ENCODE data around the gene COPG2.
"Not testable (repeated sequence)": the region's sequence is repeated elsewhere in the genome, so short reads cannot be mapped to it uniquely, and the experiment has no call there.

Gene COPG2

DNA sequence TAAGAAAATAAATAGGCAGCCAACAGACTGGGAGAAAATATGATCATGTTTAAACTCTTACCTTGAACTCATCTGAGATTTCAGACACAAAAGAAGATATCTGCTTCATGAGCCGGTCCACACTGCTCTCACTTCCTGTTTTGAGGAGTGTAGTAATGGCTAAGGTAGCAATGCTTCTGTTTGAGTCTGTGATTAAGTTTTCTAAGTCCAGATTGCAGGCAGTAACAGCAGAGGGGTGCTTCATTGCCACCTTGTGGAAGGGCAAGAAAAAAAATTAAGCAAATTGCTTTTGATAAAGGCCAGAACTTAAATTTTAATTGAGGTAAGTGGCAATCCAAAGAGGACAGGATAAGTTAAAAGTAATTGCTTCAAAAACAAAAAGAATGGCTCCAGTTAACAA is 107.6 kb downstream of the COPG2 start:
- no peak for DNase-seq

GRCh38 chr7:130559184-130559583 is 109.4 kb downstream of the COPG2 start:
- DNase-seq: no peak

- no peak for DNase-seq
Observed at GRCh38 chr7:130554481-130554880, 114.1 kb downstream of the COPG2 start.

GRCh38 chr7:130553398-130554029 is 115.0 kb downstream of the COPG2 start:
- DNase-seq: no peak

DNA sequence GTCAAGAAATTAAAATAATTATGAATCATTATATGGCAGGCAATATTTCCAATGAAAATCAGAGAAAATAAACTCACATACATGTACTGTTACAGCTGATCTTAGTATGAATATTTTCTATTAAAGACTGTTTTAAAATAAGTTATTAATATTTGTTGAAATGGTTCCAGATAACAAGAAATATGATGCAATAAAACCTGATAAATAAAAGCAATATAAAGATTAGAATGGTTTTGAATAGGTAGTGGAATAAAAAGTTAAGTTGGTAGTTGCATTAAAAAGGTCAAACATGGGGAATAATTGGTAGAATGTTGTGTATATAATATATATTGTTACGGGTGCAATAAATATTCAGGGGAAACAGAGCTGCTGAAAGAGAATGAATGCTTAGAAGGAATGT is 124.2 kb downstream of the COPG2 start:
- DNase-seq: no peak

- DNase-seq: no peak
Observed at GRCh38 chr7:130543487-130544010, 125.0 kb downstream of the COPG2 start.

DNA sequence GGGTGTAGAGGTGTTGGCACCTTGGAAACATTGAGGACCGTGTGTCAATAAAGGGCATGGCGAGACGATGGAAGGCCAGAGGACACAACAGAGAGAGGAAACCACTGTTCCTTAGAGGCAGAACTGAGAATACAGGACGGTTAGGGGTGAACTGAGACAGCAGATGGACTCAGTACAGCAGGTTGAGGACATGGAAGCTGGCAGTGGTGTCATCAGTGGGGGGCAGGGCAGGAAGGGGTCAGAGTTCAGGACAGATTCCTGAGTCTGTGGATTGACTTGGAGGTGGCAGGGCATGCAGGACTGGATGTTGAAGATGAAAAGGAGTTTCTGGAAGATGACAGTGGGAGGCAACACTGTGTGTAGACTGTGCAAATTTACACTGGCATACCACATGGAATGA is 126.3 kb downstream of the COPG2 start:
- DNase-seq: not testable (repeated sequence)

DNA sequence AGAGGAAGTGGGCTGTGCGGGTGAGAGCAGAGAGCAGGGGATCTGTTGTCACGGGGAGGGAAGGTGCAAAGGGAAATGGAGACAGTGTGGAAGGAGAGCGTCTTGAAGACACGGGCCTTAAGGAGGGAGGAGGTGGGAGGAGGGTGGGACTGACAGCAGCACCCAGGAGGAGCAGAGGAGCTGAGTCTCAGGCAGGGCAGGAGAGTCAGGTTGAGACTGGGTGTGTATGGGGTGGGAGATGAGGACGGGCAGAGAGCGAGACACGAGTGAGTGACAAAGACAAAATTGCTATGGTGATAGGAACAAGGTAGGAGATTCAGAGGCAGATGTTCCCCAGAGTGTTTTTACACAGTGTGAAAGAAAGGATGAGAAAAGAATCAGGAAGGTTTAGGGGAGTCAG is 127.3 kb downstream of the COPG2 start:
- DNase-seq: not testable (repeated sequence)

GRCh38 chr7:130537894-130538293 is 130.7 kb downstream of the COPG2 start:
- not testable (repeated sequence) for DNase-seq

DNA sequence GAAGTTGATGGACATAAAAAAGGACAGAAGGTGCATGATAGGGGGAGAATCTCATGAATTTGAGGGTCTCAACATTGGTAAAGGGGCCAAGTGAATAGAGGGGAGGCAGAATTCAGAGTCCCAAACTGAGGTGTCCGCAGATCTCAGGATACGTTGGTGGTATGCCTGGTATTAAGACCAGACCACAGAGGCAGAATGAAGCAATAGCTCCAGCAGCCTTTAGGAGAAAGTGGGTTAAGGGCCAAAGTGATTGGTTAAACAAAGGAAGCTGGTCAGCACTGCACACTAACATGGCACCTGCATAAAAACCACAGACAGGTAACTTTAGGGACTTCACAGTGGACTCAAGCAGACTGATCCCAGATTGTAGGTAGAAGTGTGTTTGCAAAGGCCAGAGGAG is 139.1 kb downstream of the COPG2 start:
- no peak for DNase-seq

GRCh38 chr7:130527752-130528355 is 140.7 kb downstream of the COPG2 start:
- not testable (repeated sequence) for DNase-seq

GRCh38 chr7:130524628-130525027 is 143.9 kb downstream of the COPG2 start:
- no peak for DNase-seq

GRCh38 chr7:130523519-130524125 is 144.9 kb downstream of the COPG2 start:
- DNase-seq: not testable (repeated sequence)

- no peak for DNase-seq
Observed at GRCh38 chr7:130521258-130521951, 147.1 kb downstream of the COPG2 start.

GRCh38 chr7:130515315-130516040 is 153.1 kb downstream of the COPG2 start:
- DNase-seq: no peak

GRCh38 chr7:130513447-130513846 is 155.1 kb downstream of the COPG2 start:
- DNase-seq: no peak

DNA sequence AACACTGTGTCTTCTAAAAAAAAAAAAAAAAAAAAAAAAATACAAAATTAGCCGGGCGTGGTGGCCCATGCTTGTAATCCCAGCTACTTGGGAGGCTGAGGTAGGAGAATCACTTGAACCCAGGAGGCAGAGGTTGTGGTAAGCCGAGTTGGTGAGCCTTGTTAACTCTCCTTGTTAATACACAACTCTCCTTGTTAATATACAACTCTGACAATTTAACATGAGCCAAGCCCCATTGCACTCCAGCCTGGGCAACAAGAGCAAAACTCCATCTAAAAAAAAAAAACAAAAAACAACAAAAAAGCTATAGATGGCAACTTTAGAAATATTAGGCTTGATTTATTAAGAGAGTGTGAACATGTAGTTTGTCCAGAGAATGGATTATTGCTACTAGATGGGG is 156.5 kb downstream of the COPG2 start:
- not testable (repeated sequence) for DNase-seq

DNA sequence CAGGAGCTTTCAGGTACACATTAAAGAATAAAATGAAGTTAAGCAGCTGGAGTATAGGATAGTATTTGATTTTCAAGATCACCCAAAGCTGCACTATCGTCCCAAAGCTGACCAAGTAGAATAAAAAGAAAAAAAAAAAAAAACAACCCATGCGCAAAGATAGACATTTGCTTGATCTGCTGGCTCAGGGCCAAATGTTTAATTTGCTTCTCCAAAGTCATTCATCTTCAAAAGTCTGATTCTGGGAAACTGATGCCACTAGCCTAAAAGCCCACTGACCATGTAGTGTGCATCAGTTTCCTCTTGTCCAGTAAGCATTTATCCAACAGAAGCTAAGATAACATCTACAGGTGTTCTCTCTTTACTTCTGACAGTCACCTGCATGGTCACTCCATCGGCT is 162.2 kb downstream of the COPG2 start:
- no peak for DNase-seq

GRCh38 chr7:130505753-130506152 is 162.8 kb downstream of the COPG2 start:
- DNase-seq: no peak

DNA sequence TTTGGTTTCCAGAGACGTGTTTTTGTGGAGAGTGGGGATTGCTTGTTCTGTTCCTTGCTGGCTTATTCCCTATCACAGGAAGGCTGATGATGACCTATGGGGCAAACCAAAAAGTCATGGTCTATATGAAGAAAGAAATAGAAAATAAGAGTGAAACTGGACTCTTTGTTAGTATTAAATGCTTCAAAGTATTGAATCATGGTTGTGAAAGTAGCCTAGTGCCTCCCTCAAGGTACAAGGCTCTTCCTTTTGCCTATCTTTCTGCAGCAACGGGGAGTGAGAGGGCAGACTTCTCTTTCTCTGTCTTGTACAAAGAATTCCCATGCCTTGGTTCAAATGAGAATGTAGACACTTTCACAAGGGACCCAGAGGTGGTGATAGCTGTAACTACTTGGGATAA is 167.6 kb downstream of the COPG2 start:
- DNase-seq: no peak

GRCh38 chr7:130500463-130500862 is 168.1 kb downstream of the COPG2 start:
- DNase-seq: no peak

DNA sequence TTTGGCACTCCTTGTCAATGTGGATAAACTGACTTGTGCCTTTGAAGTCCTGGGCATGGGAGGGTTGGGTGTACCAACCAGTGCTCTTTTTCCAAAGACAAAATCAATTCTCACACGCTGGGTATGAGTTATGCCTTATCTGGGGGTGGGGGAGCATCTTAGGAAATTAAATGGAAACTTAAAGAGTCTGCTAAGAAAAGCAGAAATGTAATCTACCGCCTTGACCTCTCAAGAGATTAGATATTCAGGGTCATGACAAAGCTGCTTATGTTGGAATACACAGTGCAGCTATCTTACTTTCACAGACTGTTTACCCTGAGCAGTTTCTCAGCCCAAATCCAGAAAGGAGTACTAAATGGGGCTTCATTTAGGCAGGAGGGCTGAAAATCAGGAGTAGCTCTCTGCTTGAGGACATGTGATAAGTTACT is 174.1 kb downstream of the COPG2 start:
- DNase-seq: no peak

Measured in activated naive CD4-positive, alpha-beta T cell (primary cell).